NCI-H1105 treated with DMSO at 0.1 percent for 48 hours (cell line): ENCODE measurements around the gene PHPT1.
"Not testable (repeated sequence)": the region's sequence is repeated elsewhere in the genome, so short reads cannot be mapped to it uniquely, and the experiment has no call there.

ENCODE experiments used
- DNase-seq: peaks from one replicate; lab custom pipeline; 2025; lab: John Stamatoyannopoulos, UW

PHPT1 gene

DNA sequence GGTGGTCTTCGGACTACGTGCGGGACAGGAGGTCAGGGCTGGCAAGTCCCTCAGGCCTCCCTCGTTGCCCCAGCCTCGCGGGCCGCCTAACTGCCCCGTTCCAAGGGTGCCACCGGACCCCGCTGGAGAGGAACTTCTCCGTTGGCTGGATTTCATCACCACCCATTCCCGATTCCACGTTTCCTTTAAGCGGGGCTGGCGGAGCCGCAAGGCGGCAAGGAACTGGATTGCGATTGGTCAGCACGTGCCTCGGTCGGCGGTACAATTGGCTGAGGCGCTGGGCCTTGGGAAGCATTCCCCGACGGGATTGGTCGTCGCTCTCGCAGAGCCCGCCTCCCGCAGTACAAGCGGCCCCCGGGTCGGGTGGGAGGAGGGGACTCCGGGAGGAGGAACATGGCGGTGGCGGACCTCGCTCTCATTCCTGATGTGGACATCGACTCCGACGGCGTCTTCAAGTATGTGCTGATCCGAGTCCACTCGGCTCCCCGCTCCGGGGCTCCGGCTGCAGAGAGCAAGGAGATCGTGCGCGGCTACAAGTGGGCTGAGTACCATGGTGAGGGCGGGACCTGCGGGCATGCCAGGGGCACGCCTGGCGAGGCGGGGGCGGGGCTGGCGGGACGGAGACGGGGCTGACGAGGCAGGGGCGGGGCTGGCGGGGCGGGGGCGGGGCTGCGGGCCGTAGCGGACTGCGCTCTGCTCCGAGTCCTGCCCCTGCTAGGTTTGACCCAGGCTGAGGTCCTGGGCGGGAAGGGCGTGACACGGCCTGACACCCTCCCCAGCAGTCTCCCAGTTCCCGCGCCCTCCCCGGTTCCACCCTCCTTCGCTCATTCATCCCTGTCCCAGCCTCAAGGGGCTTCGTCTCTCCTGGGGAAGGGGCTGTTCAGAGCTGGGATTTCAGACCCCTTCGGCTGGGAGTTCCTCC is at the start of gene PHPT1:
Gene PHPT1 (plus strand): TSS at position 372 of the 922 bp plus-strand sequence. CDS start 22 bp downstream, at position 394.
- peak; percentile 97 for DNase-seq

DNA sequence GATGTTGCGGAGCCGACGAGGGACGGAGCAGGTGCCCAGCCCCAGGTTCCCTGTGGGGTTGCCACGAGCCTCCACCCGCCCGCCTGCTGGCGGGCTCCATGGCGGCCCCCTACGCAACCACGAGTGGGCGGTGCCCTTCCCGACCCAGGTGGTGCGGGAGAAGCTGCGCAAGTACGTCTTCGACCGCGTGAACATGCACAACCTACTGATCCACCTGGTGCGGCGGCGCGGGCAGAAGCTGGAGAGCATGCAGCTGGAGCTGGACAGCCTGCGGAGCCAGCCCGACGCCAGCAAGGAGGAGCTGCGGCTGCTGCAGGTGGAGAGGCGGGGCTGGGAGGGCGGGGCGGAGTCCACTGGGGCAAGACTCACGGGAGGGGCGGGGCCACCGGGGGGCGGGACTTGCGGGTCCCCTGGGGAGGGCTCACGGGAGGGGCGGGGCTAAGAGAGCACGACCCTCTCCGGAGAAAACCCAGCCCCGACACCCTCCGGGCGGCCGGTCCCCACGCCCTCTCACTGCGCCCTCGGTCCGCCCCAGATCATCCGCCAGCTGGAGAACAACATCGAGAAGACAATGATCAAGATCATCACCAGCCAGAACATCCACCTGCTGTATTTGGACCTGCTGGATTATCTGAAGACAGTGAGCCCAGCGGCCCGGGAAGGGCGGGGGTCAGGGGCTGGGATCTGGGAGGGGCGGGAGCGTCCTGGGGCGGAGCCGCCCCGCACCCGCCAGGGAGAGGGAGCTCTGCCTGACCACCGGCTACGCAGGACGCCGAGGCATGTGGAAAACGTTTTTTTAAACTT is 49.2 kb upstream of the PHPT1 start:
- DNase-seq = peak; percentile 93

- no peak for DNase-seq
Measured at GRCh38 chr9:136802321-136802720, 46.9 kb upstream of the PHPT1 start.

- not testable (repeated sequence) for DNase-seq
Measured at GRCh38 chr9:136803009-136803550, 46.1 kb upstream of the PHPT1 start.

DNA sequence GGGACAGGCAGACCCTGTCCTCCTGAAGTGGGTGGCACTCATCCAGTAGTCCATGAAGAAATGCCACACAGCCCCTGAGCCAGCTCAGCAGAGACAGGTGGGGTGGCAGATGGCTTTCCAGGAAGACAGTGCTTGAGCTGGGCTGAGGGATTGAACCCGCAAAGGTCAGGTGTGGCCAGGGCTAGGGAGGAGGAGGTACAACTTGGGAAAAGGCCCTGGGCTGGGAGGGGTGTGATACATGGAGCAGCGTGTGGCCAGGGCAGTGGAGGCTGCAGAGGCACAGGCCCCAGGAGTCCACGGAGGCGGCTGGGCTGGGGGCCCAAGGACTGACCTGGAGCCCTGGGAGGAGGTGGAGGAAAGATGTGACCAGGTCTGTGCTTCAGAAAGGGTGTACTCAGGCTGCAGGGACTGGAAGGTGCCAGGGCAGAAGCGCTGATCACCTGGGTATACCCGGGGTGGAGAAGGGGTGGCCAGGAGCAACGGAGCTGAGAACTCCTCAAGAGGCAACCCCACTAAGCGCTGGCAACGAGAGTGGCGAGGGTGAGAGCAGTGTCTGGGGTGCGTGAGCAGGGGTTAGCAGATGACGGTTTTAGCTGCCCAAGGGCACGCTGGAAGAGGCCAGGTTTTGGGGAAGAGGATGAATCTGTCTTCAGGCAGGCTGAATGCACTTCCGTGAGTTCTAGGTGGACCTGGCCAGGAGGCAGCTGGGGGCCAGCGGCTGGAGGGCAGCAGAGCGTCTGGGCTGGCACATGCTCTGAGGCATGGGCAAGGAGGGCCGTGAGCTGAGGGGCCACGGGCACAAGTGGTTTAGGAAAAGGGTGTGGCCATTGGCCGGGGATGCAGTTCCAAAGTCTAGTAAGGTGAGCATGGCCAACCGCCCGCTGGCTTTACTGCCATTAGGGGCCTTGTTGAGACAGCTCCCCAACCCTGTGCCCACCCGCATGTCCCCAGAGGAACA is 45.4 kb upstream of the PHPT1 start:
- no peak for DNase-seq

DNA sequence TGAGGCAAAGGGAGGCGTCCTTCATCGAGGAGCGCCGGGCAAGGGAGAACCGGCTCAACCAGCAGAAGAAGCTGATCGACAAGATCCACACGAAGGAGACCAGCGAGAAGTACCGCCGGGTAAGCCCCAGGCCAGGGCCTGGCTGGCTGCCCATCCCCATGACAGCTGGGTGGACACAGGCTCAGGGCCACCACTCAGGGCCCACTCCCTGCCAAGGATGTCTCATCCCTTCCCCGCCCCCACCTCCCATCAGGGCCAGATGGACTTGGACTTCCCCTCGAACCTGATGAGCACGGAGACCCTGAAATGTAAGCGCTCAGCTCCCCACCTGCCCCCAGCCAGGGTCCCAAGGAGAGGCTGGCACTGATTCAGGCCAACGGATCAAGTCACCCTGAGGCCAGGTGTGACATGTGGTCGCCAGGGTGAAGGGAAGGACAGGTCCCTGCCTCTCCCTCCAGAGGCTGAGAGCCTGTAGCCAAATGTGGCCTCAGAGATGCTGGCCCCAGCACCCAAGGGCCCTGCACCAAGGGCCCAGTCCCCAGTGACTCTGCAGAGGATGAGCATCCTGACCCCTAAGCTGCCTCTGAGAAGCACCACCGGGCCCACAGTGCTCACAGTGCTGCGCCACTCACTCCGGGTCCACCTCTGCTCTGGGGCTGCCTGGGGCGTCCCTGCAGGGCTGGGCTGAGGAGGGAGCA is 44.6 kb upstream of the PHPT1 start:
- no peak for DNase-seq

DNA sequence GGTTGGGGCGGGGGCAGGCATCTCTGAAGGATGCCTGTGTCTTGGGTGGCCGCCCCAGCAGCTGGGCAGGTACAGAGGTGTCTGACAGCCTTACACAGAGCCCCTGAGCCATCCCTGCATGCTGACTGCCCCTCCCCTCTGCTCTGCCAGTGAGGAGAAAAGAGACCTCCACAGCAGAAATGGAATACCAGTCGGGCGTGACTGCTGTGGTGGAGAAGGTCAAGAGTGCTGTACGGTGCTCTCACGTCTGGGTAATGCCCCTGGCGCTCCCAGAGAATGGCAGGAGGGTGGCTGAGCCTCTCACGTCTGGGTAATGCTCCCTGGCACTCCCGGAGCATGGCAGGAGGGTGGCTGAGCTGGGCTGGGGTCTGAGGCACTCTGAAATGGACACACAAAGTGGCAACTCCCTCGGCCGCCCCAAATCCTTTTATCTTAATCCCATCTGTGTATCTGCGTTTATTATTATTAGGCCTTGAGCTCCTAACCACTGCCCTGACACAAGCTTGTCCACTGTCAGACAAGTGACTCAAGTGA is 43.9 kb upstream of the PHPT1 start:
- no peak for DNase-seq

DNA sequence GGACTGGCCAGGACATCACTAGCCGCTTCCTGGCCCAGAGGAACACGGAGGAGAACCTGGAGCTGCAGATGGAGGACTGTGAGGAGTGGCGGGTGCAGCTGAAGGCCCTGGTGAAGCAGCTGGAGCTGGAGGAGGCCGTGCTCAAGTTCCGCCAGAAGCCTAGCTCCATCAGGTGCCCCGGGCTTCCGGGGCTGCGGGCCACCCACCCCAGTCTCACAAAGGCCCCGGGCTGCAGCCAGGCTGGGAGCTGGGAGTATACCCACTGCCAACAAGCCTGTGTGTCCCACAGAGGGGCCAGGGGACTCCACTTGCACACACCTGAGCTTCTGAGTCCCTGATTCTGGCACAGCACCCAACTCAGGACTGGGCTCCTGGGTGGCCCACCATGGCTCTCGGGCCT is 43.1 kb upstream of the PHPT1 start:
- no peak for DNase-seq

DNA sequence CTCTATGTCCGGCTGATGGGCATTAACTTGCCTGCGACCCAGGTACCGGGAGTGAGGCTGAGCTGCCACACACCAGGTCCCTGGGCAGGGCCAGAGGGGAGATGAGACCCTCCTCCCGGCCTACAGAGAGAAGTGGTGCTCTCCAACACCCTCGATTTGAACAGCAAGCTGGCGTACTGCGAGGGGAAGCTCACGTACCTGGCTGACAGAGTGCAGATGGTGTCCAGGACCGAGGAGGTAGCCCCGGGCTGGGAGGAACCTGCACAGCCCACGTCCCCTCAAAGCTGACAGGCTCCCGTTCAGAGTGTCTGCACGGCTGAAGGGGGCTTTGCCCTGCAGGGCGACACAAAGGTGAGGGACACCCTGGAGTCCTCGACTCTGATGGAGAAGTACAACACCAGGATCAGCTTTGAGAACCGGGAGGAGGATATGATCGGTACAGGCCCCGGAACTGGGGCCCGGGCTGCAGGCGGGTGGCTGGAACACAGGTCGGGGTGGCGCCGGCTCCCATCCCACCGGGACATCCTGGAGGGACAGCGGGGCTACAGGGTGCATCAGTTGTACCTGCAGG is 42.5 kb upstream of the PHPT1 start:
- no peak for DNase-seq

GRCh38 chr9:136807281-136808074 is 41.7 kb upstream of the PHPT1 start, which contains the start of gene RABL6:
RABL6 (plus strand) TSS chr9:136807948; CDS start chr9:136808197, 249 bp downstream.
- DNase-seq = peak; percentile 67

GRCh38 chr9:136808075-136808805 is 41.0 kb upstream of the PHPT1 start:
- DNase-seq = no peak

DNA sequence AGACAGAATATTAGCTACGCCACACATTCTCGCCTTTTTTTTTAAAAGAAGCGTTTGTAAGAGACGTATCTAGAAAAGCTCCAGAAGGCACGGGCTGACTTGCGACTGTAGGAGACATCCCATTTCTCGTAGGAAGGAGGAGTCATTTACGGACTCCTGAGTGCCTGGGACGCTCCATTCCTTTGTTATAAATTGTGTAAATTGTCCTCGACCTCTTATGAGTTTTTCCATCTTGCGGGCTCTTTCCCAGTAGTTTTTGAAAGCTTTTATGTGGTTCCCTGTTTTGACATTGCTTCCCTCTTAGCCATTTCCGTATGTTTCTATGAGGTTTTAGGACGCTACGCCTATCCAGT is 40.4 kb upstream of the PHPT1 start:
- no peak for DNase-seq

DNA sequence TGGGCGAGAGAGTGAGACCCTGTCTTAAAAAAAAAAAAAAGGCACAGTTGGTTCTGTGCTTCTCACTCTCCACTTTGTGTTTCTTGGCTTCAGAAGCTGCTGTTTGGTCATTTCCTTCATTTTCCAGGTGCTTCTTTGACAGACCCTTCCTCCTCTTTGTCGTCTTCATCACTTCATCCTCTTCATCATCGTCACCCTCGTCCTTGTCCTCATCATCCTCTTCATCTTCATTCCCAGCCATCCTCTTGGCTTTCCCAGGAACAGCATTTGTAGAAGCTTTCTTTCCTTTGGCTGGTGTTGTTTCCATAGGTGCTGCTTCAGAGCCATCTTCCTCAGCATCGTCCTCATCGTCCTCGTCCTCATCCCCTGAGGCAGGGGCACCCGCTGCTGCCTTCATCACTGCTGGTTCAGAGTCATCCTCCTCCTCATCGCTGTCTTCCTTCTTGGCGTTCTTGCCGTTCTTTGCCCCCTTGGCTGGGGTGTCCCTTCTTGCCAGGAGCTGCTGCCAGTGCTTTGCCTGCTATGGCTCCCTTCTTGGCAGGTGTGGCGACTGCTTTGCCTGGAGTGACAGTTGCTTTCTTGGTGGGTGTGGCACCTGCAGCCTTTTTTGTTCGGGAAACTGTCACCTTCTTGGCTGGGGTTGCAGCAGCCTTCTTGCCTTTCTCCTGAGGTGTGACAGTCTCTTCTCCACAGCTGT is 34.3 kb upstream of the PHPT1 start:
- no peak for DNase-seq

GRCh38 chr9:136815422-136815782 is 33.8 kb upstream of the PHPT1 start:
- no peak for DNase-seq

DNA sequence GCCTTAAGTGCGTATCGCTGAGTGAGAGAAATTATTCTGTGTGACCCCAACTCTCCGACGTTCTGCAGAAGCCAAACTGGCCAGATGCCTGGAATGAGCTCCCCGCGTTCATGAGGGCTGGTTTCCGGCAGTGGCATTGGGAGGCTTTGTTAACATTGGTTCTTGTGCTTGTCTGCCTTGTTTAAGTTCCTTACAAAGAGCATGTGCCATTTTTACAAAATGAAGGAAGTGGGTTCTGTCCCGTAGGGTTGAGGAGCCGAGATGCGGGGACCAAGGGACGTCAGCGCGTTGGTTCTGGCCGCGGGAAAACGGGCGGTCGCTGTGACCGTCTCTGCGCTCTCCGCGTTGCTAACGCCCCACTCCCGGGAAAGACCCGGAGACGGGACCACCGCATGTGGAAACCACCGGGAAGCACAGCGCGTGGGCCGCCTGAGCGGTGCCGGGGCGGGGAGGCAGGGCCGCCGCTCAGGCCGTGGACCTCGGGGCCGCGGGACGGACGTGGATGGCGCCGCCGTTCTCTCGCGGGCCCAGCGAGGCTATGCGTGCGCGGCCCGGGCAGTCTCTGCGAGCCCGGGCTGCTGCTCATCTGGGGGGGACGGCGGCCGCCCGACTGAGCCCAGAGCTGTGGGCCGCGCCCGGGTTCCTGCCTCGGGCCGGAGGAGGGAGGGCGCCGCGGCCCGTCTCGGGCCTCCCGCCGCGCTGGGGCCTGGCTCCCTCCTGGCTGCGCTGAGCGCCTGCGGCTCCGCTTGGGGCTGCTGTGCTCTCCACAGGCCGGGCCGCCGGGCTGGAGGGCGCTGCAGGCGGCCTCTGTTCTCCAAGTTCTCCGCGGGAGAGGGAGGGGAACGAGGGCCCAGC is 28.0 kb upstream of the PHPT1 start:
- no peak for DNase-seq

DNA sequence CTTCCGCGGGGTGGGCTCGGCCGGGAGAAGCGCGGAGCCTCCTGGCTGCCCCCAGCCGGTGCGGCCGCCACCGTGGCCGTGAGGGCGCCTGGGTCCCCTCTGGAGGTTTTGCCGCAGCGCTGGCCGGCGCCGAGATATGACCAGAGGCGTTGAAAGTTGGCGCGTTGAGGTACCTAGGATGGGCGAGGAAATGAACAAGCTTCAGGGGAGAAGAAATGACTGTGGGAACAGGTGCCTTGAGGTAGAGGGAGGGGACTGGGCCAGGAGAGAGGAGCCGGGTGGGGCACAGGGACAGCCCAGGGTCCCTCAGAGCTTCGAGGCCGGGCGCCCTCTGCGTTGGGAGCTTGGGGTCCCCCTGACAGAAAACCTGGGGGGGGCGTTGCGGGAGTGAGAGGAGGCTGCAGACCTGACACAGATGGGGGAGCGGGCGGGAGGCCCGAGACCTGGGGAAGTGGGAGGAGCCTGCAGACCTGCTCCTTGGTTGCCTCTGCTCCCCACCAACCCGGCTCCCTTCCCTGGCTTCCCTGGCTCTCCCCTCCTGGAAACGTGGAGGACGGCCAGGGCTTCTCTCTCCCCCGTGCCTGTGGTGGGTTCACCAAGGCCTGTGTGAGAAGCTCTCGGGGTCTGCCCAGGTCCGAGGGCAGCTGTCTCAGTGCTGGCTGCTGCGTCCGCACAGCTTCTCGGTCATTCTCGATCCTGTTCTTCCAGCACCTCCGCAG is 27.2 kb upstream of the PHPT1 start:
- no peak for DNase-seq
